HG02610 (cell line): ENCODE measurements around the gene INPP5D.

Experiments used
- ATAC-seq: cut with Tn5 transposase; IDR thresholded peaks from one replicate; pipeline ENCODE4 v1.9.1; 2021; ENCODE audit warnings: mild to moderate bottlenecking, moderate library complexity; ENCODE audit not compliant: unreplicated experiment

The INPP5D gene

GRCh38 chr2:233252227-233252626 lies 192.1 kb downstream of the INPP5D start:
- ATAC-seq = no peak

- ATAC-seq = no peak
Measured at GRCh38 chr2:233255151-233255550, 195.0 kb downstream of the INPP5D start.

GRCh38 chr2:233256048-233256447 lies 195.9 kb downstream of the INPP5D start:
- ATAC-seq = no peak
